ENCODE results near the gene AKNAD1.

The AKNAD1 gene

GRCh38 chr1:108828074-108828961 lies 28.6 kb downstream of the AKNAD1 start:
- no peak overlapping the region for H3K27ac ChIP-seq (ENCODE audit: low read length)
- H3K9me3 ChIP-seq (ENCODE audit: insufficient read depth, low read length, severe bottlenecking), result no peaks in the 10 kb centered on the region
- DNase-seq, result peak; percentile 77
- H3K27me3 ChIP-seq (ENCODE audit: insufficient read depth, low read length, poor library complexity), result no peaks in the 10 kb centered on the region
- ATAC-seq (ENCODE audit: insufficient read depth, low read depth), result peak; percentile 94
- no peaks in the 10 kb centered on the region for H4K20me1 ChIP-seq (ENCODE audit: insufficient read depth, low read length)
- H2AFZ ChIP-seq (ENCODE audit: low read depth, low read length), result peak overlapping the region; percentile 66
- no peak overlapping the region for H3K9ac ChIP-seq (ENCODE audit: low read depth, low read length)
- H3K79me2 ChIP-seq (ENCODE audit: insufficient read depth, low read length), result no peaks in the 10 kb centered on the region
- H3K4me2 ChIP-seq (ENCODE audit: insufficient read depth, low read length), result no peak overlapping the region
- TF ChIP-seq CTCF (IDR thresholded peaks at IDR 0.05; ENCODE audit: borderline replicate concordance, extremely low read depth, low read length, poor library complexity, severe bottlenecking), result peak; percentile 87
- TF ChIP-seq EZH2 (IDR thresholded peaks at IDR 0.05; ENCODE audit: borderline replicate concordance, low read depth, low read length, severe bottlenecking), result no peak
- no peak overlapping the region for H3K4me3 ChIP-seq (ENCODE audit: low read depth in 1 of 2, low read length in 2 of 2)
- no peaks in the 10 kb centered on the region for H3K36me3 ChIP-seq (ENCODE audit: insufficient read depth, low read length)
- peaks cover 8% of the 10 kb centered on the region for H3K4me1 ChIP-seq (ENCODE audit: insufficient read depth, low read length)

GRCh38 chr1:108826081-108826635 lies 30.7 kb downstream of the AKNAD1 start:
- Histone ChIP-seq H3K9me3 (ENCODE audit: insufficient read depth, low read length, severe bottlenecking) (no peaks in the 10 kb centered on the region), H3K4me1 (ENCODE audit: insufficient read depth, low read length) (peaks cover 8% of the 10 kb centered on the region), H3K79me2 (ENCODE audit: insufficient read depth, low read length) (no peaks in the 10 kb centered on the region), H3K9ac (ENCODE audit: low read depth, low read length) (no peak overlapping the region), H4K20me1 (ENCODE audit: insufficient read depth, low read length) (no peaks in the 10 kb centered on the region), H3K27ac (ENCODE audit: low read length) (no peak overlapping the region), H3K4me2 (ENCODE audit: insufficient read depth, low read length) (no peak overlapping the region), H2AFZ (ENCODE audit: low read depth, low read length) (no peak overlapping the region), H3K36me3 (ENCODE audit: insufficient read depth, low read length) (no peaks in the 10 kb centered on the region), H3K4me3 (ENCODE audit: low read depth in 1 of 2, low read length in 2 of 2) (no peak overlapping the region), H3K27me3 (ENCODE audit: insufficient read depth, low read length, poor library complexity) (no peaks in the 10 kb centered on the region)
- TF ChIP-seq CTCF (IDR thresholded peaks at IDR 0.05; ENCODE audit: borderline replicate concordance, extremely low read depth, low read length, poor library complexity, severe bottlenecking) (no peak), EZH2 (IDR thresholded peaks at IDR 0.05; ENCODE audit: borderline replicate concordance, low read depth, low read length, severe bottlenecking) (no peak)
- ATAC-seq (ENCODE audit: insufficient read depth, low read depth), result no peak
- no peak for DNase-seq

- Histone ChIP-seq H3K79me2 (ENCODE audit: insufficient read depth, low read length) (no peaks in the 10 kb centered on the region), H3K4me3 (ENCODE audit: low read depth in 1 of 2, low read length in 2 of 2) (no peak overlapping the region), H3K36me3 (ENCODE audit: insufficient read depth, low read length) (no peaks in the 10 kb centered on the region), H3K4me1 (ENCODE audit: insufficient read depth, low read length) (peaks cover 8% of the 10 kb centered on the region), H3K27me3 (ENCODE audit: insufficient read depth, low read length, poor library complexity) (no peaks in the 10 kb centered on the region), H2AFZ (ENCODE audit: low read depth, low read length) (no peak overlapping the region), H3K4me2 (ENCODE audit: insufficient read depth, low read length) (no peak overlapping the region), H3K9me3 (ENCODE audit: insufficient read depth, low read length, severe bottlenecking) (no peaks in the 10 kb centered on the region), H3K9ac (ENCODE audit: low read depth, low read length) (no peak overlapping the region), H4K20me1 (ENCODE audit: insufficient read depth, low read length) (no peaks in the 10 kb centered on the region), H3K27ac (ENCODE audit: low read length) (no peak overlapping the region)
- ATAC-seq (ENCODE audit: insufficient read depth, low read depth) (no peak), DNase-seq (no peak)
- no peak for TF ChIP-seq CTCF (IDR thresholded peaks at IDR 0.05; ENCODE audit: borderline replicate concordance, extremely low read depth, low read length, poor library complexity, severe bottlenecking)
- no peak for TF ChIP-seq EZH2 (IDR thresholded peaks at IDR 0.05; ENCODE audit: borderline replicate concordance, low read depth, low read length, severe bottlenecking)
Measured at GRCh38 chr1:108824051-108824450, 32.8 kb downstream of the AKNAD1 start.
